ENCODE results near the gene PSMD4. TPM values are rescaled to one million over a fixed set of nuclear protein-coding genes. Genes with fewer than 3 reads are reported as not detected.

PSMD4 gene
- total RNA-seq, result 194 and 281 TPM in 2 replicates

GRCh38 chr1:151254217-151255213 lies at the start of gene PSMD4:
PSMD4 (plus strand) TSS chr1:151254734; CDS start chr1:151254783, 49 bp downstream.

GRCh38 chr1:151281969-151282882 lies 27.7 kb downstream of the PSMD4 start, which contains the start of gene ZNF687:
ZNF687 (plus strand) TSS chr1:151282299; CDS start chr1:151286292, 3,993 bp downstream.

Other genes starting within 250 kb of the PSMD4 start
- gene MINDY1, start 247.8 kb upstream of the PSMD4 start, total RNA-seq, result 6.5 and 8.5 TPM in 2 replicates
- gene PRUNE1, start 246.3 kb upstream of the PSMD4 start, total RNA-seq, result 5.9 and 10.7 TPM in 2 replicates
- gene BNIPL, start 218.1 kb upstream of the PSMD4 start, total RNA-seq, result 0.28 and 0.38 TPM in 2 replicates
- gene C1orf56, start 207.0 kb upstream of the PSMD4 start, total RNA-seq, result 1.5 and 1.7 TPM in 2 replicates
- gene CDC42SE1, start 195.1 kb upstream of the PSMD4 start, total RNA-seq, result 46.2 and 69.2 TPM in 2 replicates
- 5.9 and 6.3 TPM in 2 replicates for gene MLLT11, start 194.3 kb upstream of the PSMD4 start, total RNA-seq
- gene GABPB2, start 184.0 kb upstream of the PSMD4 start, total RNA-seq, result 21.3 and 21.7 TPM in 2 replicates
- 1.1 and 1.3 TPM in 2 replicates for gene SEMA6C, start 108.1 kb upstream of the PSMD4 start, total RNA-seq
- not detected in 2 replicates for gene TNFAIP8L2, start 98.1 kb upstream of the PSMD4 start, total RNA-seq
- 3.9 and 6.7 TPM in 2 replicates for gene LYSMD1, start 88.8 kb upstream of the PSMD4 start, total RNA-seq
- 20.1 and 25.7 TPM in 2 replicates for gene SCNM1, start 88.6 kb upstream of the PSMD4 start, total RNA-seq
- 0.19 TPM in 1 of 2 replicates, not detected in the other for gene TMOD4, start 78.8 kb upstream of the PSMD4 start, total RNA-seq
- gene VPS72, start 64.5 kb upstream of the PSMD4 start, total RNA-seq, result 37.2 and 53.1 TPM in 2 replicates
- gene PIP5K1A, start 56.2 kb upstream of the PSMD4 start, total RNA-seq, result 54.7 and 58.3 TPM in 2 replicates
- 7.1 and 7.6 TPM in 2 replicates for gene ZNF687, start 27.6 kb downstream of the PSMD4 start, total RNA-seq
- 42.0 and 95.1 TPM in 2 replicates for gene PI4KB, start 72.7 kb downstream of the PSMD4 start, total RNA-seq
- gene RFX5, start 92.5 kb downstream of the PSMD4 start, total RNA-seq, result 33.9 and 47.4 TPM in 2 replicates
- 18.8 and 19.7 TPM in 2 replicates for gene SELENBP1, start 118.0 kb downstream of the PSMD4 start, total RNA-seq
- gene PSMB4, start 144.8 kb downstream of the PSMD4 start, total RNA-seq, result 311 and 442 TPM in 2 replicates
- gene POGZ, start 204.8 kb downstream of the PSMD4 start, total RNA-seq, result 10.5 and 12.4 TPM in 2 replicates

Data from regular cardiac myocyte (primary cell).